Measurements from ENCODE around the gene ARHGEF28. TPM values are rescaled to one million over a fixed set of nuclear protein-coding genes. Genes with fewer than 3 reads are reported as not detected.
A peak's percentile ranks its signal among the peaks of the same experiment; 100 is the strongest.

The ARHGEF28 gene
- total and polyA plus RNA-seq, 2 of the 13 experiments (the other 11 are each of a cell fraction or from before 2014, with no cell fraction given): 17.4 to 34.1 TPM

- TF ChIP-seq NR0B2 (CRISPR knock-in tag; IDR thresholded peaks at IDR 0.05) (peak; percentile 49; the same call in 1 of the 2 replicates), REL (CRISPR knock-in tag; conservative IDR thresholded peaks at IDR 0.05) (0 out of 2 replicates have a peak, but pooled peaks have one; percentile 75), NCOR1 (IDR thresholded peaks at IDR 0.05; ENCODE audit: borderline replicate concordance, low read length) (no peak), ZNF33A (CRISPR knock-in tag; IDR thresholded peaks at IDR 0.05; ENCODE audit: borderline replicate concordance) (no peak), HIC2 (CRISPR knock-in tag; IDR thresholded peaks at IDR 0.05; ENCODE audit: low read depth) (peak; percentile 72), EED (CRISPR knock-in tag; IDR thresholded peaks at IDR 0.05) (0 out of 2 replicates have a peak, but pooled peaks have one; percentile 34), TBL1XR1 (IDR thresholded peaks at IDR 0.05; ENCODE audit: borderline replicate concordance, low read length, partially characterized antibody) (no peak), IRF9 (CRISPR knock-in tag; IDR thresholded peaks at IDR 0.05; ENCODE audit: borderline replicate concordance) (0 out of 2 replicates have a peak, but pooled peaks have one; percentile 29), MAX (IDR thresholded peaks at IDR 0.05) (peak; percentile 67), RAD21 (CRISPR knock-in tag; IDR thresholded peaks at IDR 0.05) (0 out of 2 replicates have a peak, but pooled peaks have one; percentile 49), ZGPAT (CRISPR knock-in tag; IDR thresholded peaks at IDR 0.05) (peak; percentile 56; the same call in 1 of the 2 replicates), ARNT2 (CRISPR knock-in tag; IDR thresholded peaks at IDR 0.05; ENCODE audit: low read depth) (peak; percentile 23; the same call in 1 of the 2 replicates), SMAD1 (CRISPR knock-in tag; IDR thresholded peaks at IDR 0.05; ENCODE audit: borderline replicate concordance, low read depth) (no peak), ZNF136 (CRISPR knock-in tag; IDR thresholded peaks at IDR 0.05; ENCODE audit: low read depth) (no peak), XRCC5 (optimal IDR thresholded peaks at IDR 0.05; ENCODE audit: low read length) (no peak), ZNF724P (CRISPR knock-in tag; IDR thresholded peaks at IDR 0.05; ENCODE audit: borderline replicate concordance) (0 out of 2 replicates have a peak, but pooled peaks have one; percentile 37)
These were observed at the start of gene ARHGEF28 (continued) for GRCh38 chr5:73625944-73626811.
